GM19240 (cell line): Measurements from ENCODE around the gene NPHP4.

ENCODE experiments used
- DNase-seq: peaks from one replicate; pipeline ENCODE4 v3.0.0; 2011; ENCODE audit warnings: low spot score; ENCODE audit not compliant: insufficient read length

Gene NPHP4

GRCh38 chr1:6004412-6005123, 12.3 kb upstream of the NPHP4 start:
- DNase-seq = no peak

- DNase-seq = no peak
These were observed 11.6 kb upstream of the NPHP4 start for GRCh38 chr1:6003568-6004411.

- DNase-seq = no peak
These were observed 10.7 kb upstream of the NPHP4 start for GRCh38 chr1:6002714-6003501.

GRCh38 chr1:6001992-6002576, 9.9 kb upstream of the NPHP4 start:
- DNase-seq = no peak

- DNase-seq = no peak
These were observed 8.4 kb upstream of the NPHP4 start for GRCh38 chr1:6000444-6001288.

DNA sequence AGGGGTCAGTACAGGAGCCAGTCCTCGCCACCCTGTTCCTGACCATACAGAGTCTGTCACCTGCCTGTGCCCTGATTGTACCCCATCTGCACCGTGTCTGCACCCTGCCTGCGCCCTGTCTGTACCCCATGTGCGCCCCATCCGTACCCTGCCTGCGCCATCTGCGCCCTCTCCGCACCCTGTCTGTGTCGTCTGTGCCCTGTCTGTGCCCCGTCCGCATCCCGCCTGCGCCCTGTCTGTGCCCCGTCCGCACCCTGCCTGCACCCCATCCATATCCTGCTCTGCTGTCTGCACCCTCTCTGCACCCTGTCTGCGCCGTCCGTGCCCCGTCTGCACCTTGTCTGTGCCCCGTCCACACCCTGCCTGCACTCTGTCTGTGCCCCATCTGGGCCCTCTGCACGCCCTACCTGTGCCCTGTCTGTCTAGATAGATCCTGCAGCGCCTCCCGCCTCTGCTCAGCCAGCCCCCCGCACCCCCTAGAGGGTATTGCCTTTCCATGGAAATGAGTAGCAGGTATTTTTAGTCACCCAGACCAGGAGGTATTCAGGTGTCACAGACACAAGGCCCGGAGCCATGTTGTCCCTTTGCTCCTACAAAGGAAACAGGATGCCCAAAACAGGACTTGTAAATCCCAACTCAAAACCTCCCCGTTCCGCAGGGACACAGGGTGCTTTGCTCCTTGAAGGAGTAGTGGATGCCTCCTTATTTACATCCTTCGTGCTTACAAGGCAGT, 7.7 kb upstream of the NPHP4 start:
- DNase-seq = no peak

GRCh38 chr1:5998906-5999301, 6.7 kb upstream of the NPHP4 start:
- no peak for DNase-seq

- no peak for DNase-seq
These were observed 6.1 kb upstream of the NPHP4 start for GRCh38 chr1:5998051-5998905.

DNA sequence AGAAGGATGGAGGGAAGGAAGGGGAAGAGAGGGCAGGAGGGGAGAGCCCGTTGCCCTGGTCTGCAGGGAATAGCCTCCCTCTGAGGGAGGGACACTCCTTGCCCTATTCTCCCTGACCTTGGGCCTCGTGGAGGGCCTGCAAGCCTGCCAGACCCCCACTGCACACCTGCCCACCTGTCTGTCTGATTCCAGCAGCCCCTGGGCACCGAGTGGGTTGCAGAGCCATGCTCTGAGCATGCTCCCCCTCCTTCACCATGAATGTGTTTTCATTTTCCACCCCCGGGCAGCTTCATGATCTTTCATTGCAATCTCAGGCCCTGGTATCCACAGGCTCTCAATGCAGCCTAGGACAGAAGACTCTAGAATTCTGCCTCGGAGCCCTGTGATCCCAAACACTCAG, 5.1 kb upstream of the NPHP4 start:
- DNase-seq = no peak

DNA sequence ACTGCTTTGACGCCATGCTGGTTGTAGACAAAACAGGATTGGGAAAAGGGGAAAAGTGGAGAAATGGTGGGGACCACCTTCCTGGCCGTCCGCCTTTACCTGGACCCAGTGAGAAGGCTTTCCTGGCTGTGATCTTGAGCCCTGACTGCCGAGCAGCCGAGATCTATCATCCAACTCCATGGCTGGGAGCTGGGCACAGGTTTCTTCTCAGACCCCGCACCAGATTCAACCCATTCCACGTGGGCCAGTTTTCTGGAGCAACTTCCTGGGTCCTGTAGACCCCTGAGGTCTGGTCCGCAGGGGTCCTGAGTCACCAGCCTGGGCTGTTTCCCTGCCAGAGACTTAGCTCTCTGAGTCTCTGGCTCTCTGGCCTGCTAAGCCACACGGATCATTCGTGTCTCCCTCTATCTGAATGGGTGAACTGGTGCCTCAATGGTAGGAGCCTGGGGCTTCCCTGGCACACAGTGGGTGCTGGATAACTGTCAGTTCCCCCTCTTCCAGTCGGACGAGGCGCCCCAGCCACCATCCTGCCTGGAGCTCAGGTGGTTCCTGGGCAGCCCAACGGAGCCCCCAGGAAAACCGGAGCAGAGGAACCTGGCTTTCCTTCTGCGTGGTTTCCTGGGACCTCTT, 4.5 kb upstream of the NPHP4 start:
- no peak for DNase-seq

DNA sequence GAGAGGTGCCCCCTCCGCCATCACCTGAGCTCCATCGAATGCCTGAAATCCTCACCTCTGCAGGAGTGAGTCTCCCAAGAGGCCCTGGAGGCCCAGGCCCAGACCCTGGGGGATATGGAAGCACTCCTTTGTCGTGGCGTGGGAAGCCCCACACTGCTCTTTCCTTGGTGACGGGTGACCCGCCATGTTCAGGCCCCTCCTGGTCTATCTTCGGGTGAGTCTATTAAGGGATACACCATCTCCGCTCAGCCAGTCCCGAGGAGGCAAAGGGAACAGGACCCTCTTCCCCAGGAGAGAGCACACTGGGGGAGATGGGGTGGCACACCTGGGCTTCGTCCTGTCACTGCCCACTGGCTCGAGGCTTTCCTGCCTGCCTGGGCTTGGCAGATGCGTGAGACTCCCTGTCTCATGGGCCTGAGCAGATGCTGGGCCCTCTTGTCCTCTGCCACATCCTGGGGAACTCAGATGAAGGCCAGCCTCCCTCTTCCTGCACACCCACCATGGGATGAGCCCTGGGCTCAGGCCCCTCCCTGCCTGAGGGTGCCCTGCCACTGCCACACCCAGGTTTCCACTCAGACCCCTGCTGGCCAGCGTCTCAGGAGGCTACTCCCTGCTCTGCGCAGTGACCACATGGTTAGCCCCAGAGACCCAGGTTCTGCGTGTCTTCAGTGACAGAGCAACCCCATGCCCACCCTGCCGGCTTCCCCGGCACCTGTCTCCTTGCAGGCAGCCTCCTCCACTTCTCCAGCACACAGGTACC, 3.8 kb upstream of the NPHP4 start:
- no peak for DNase-seq

- peak; percentile 30 for DNase-seq
These were observed 2.7 kb upstream of the NPHP4 start for GRCh38 chr1:5994713-5995621.

- no peak for DNase-seq
These were observed 1.6 kb upstream of the NPHP4 start for GRCh38 chr1:5993556-5994491.

- no peak for DNase-seq
These were observed 760 bp upstream of the NPHP4 start for GRCh38 chr1:5992814-5993555.
